Stimulated activated naive CD8-positive, alpha-beta T cell treated with anti-CD3 and anti-CD28 coated beads, Interleukin-15, Interleukin-2, amounts not matched to agents 100 U/mL and 50 U/mL, for 24 hours (primary cell): ENCODE measurements around the gene SIRPB2.

Source experiments
- ATAC-seq: fragments of 150-1000 bp; cut with Tn5 transposase; one replicate; pipeline ENCODE4 v1.10.0; 2021
- DNase-seq: peaks from one replicate; pipeline ENCODE4 v3.0.0; 2021

Gene SIRPB2

DNA sequence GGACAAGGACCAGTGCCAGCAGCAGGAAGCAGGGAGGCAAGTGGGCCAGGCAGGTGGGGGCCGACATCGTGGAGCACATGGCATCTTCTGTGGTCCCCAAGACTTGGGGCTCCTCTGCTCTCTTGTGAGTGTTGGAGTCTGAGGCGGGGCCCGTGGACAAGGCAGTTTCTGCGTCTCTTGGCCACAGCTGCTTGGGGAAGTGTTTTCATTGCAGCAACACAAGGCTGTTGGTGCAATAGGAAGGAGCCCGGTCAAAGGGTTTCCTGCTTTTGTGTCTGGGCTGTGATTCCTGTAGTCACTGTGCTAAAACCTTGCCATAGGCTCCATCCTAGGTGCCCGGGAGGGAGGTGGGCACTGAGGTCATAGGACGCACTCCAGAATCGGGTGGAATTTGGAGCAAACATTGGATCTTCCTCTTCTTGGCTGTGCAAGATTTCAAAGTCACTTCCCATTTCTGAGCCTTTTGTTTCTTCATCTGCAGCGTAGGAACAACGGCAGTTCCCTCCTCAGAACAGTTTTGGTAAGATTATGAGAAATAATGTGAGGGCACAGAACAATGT is at the start of gene SIRPB2:
Gene SIRPB2 (minus strand): TSS at position 140 of the 560 bp plus-strand sequence. CDS start 61 bp downstream, at position 79.
- ATAC-seq (no peak), DNase-seq (no peak)

DNA sequence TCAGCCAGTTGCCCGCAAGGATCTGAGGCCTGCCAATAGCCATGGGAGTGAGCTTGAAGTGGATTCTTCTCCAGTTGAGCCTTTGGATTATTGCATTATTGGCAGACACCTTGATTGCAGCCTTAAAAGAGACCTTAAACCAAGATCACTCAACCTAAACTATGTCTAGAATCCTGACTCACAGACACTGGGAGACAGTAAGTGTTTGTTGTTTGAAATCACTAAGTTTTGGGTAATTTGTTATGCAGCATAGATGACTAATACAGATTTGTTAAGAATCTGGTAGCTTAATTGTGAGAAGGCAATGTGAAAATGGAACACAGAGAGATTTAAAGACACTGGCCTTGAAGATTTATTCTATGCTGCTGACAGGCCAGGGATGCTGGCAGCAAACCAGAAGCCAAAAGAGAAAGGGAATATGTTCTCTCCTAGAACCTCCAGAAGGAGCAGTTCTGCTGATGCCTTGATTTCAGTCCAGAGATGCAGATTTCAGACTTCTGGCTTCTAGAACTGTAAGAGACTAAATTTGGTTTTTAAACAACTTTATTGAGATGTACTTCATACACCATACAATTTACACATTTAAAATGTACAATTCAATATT is 48.7 kb upstream of the SIRPB2 start:
- ATAC-seq (no peak), DNase-seq (no peak)

DNA sequence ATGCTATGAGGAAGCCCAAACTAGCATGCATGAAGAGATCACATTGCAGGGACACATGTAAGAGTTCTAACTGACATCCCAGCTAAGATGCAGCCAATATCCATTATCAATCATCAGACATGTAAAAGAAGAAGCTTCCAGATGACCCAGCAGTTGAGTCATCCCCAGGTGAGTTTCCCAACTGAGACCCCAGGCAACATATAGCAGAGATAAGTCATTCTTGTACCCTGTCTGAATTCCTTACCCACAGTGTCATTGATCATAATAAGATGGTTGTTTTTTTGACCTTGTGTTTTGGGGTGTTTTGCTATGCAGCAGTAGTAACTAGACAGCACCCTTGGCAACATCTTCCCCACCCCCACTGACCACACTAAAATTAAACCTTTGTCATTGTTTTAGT is 47.4 kb upstream of the SIRPB2 start:
- ATAC-seq (no peak), DNase-seq (no peak)

DNA sequence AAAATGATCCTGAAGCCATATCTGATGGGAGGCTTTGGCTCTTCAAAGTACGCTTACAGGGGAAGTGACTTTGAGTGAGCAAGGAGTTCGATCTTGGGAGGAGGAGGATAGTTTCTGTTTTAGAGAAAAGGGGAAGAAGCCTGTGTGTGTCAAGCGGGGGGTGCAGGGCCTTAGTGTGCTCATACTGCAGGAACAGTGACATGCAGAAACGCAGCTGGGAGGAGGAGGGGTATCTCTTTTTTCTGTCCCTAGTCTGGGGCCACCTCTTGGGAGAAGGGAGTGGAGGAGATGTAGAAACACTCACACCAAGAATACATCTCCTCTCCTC is 46.5 kb upstream of the SIRPB2 start:
- peak; percentile 32 for ATAC-seq
- DNase-seq = no peak

DNA sequence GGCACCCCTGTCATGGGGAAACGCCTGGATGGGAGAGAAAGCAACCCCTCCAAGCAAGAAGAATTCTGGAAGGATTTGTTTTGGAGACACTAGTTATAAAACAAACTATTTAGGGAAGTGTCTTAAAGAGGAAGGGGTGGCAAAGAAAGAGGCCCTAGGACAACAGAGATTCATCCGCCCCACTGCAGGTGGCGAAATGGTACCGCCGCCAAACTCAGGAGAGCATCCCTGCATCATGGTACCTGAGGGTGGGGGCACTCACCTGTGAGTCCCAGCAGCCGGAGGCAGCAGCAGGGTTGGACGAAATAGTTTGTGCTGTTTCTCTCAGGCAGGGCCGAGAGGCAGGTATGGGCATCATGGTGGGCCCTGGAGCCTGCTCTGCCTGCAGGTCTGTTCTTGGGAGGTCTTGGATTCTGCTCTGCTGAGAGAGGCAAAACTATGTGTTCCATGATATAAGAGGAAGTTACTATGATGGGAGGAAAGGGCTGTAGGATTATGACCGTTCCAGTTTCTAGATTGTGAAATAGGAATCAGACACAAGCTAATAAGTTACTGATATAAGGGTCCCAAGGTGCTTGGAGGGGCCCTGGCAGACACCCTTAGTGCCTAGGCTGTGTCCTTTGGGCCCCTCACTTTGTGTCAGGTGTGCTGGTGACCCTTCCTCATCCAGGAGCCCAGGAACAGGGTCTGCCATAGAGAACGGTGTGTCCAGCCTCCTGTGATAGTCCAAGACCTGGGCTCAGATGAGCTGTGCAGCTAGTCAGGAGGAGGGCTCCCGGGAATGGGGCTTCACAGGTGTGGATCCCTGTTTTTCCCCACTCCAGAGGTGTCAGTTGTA is 45.9 kb upstream of the SIRPB2 start:
- ATAC-seq = no peak
- DNase-seq = no peak

DNA sequence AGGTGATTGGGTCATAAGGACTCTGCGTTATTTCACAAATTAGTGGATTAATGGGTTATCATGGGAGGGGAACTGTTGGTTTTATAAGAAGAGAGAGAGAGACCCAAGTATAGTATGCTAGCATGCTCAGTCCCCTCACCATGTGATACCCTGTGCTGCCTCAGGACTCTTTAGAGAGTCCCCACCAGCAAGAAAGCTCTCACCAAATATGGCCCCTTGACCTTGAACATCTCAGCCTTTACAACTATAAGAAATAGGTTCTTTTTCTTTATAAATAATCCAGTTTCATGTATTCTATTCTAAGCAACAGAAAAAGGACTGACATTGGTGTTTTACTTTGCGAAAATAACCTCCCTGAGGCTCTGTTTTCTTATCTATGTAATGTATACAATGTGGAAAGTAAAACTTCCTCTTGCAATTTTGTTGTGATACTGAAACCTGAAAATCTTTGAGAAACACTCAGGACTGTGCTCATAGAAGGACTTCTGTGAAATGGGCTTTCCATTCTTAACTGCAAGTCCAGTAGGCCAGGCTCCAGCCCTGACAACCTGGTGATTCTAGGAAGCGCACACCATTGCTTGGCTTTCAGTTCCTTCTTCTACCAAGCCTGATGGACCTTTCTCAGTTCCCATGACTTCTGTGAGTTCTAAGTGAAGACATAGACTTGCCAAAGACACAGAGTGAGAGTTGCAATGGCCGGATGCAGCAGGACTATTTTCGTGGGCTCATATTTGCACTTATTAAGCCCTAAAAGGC is 44.4 kb upstream of the SIRPB2 start:
- DNase-seq (no peak), ATAC-seq (no peak)

DNA sequence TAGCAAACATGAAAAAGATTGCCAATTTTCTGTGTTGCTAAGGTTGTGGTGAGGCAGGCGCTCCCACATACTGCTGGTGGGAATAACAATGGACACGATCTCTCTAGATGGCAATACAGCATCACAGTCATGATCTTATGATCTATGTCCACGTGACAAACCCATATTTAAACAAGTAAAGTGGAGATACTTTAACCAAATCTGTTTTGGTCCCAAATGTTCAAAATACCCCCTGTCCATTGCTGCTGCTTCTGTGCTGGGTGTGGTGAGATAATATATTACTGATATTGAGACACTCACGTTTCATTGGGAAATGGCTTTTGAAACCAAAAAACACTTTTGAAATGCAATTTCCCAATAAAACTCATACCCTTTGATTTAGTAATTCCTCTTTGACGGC is 43.3 kb upstream of the SIRPB2 start:
- ATAC-seq = no peak

DNA sequence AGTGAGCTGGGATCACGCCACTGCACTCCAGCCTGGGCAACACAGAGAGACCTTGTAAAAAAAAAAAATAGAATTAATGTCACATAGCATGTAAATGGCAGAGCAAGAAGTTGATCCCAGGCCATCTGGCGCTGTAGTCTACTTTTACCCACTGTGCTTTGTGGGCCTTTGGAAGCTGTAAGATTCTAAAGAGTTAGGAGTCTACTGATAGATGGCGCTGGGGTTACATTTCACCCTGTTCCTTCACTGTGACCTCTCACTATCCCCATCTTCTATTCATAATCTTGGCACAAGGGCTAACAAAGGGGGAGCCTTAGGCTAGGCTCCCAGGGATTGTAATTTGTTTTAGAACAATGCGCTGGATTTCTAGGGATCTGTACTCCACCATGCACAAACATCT is 41.8 kb upstream of the SIRPB2 start:
- ATAC-seq = no peak
- no peak for DNase-seq

More for the DNA sequence above, 43.3 kb upstream of the SIRPB2 start:
- no peak for DNase-seq

DNA sequence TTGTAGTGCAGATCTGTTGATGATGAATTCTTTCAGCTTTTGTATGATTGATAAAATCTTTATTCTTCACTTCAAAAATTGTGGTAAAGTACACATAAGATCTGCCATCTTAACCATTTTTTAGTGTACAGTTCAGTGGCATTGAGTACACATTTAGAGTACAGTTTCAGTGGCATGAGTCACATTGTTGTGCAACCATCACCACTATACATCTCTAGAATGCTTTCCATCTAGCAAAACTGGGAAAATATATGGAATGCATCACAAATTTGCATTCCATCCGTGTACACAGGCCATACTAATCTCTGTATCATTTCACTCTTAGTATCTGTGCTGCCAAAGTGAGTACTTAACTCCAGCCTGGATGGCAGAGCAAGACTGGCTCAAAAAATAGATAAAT is 37.6 kb upstream of the SIRPB2 start:
- ATAC-seq (no peak), DNase-seq (no peak)

DNA sequence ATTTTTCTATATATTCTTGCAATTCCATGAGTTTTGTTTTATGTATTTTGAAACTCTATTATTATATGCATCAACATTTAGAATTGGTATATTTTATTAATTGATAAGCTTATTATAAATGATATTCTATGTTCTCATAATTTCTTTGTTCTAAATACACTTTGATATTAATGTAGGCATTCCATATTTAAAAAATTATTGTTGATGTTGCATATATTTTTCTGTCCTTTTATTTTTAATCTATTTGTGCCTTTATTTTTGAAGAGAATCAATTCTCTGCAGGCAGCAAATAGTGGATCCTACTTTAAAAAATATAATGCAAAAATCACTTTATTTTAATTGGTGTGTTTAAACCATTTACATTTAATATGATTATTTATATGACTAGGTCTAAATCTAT is 36.7 kb upstream of the SIRPB2 start:
- DNase-seq (no peak), ATAC-seq (no peak)

DNA sequence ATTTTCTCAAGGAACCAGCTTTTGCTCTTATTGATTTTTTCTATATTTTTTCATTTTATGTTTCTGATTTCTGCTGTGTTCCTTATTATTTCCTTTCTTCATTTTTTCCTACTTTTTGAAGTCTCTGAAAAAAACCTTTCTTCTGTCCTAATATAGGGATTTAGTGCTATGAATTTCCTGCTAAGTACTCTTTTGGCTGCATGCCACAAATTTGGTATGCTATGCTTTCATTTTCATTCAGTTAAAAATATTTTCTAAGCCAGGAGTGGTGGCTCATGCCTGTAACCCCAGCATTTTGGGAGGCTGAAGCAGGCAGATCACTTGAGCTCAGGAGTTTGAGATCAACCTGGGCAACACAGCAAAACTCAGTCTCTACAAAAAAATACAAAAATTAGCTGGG is 35.7 kb upstream of the SIRPB2 start:
- DNase-seq (no peak), ATAC-seq (no peak)

DNA sequence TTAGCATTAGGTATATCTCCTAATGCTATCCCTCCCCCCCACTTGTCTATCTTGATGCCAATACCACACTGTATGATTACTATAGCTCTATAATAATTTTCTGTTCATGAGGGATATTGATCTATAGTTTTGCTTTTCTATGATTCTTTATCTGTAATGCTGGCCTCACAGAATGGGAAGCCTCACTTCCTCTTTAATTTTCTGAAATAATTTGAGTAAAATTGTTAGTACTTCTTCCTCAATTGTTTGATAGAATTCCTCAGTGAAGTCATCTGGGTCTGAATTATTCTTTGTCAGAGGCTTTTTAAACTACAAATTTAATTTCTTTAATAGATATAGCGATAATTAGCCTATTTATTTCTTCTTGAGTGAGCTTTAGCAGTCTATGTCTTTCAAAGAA is 35.1 kb upstream of the SIRPB2 start:
- DNase-seq (no peak), ATAC-seq (no peak)

DNA sequence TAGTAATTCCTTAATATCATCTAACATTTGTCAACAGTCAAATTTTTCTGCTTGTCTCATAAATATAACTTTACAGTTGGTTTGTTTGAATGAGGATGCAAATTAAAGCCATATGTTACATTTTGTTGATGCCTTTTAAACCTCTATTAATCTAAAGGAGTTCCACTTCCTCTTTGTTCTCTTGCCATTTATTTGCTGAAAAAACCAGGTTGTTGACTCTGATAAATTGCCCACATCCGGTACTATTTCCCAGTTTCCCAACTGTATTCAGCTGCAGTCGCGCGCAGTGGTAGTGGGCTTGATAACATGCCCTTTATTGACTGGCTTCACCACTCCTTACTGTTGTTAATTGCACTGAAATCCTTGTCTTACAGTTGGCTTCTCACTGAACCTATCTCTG is 32.8 kb upstream of the SIRPB2 start:
- no peak for ATAC-seq

DNA sequence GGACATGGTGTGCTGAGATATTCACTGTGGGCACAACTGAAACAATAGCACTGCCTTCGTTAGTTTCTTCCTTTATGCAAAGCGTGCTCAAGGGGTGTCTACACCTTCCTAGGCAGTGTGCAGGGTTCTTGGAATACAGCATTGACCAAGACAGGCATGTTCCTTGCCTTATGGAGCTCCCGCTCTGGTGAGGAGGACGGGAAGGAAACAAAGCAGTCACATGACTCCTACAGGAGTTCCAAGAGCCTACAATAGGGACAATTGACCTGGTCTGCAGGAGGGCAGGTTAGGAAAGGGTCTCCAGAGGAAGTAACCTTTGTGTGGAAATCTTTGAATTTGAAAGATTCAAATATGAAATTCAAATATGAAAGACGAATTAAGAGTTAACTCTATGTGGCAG is 25.8 kb upstream of the SIRPB2 start:
- DNase-seq = no peak
- no peak for ATAC-seq

More for the DNA sequence above, 32.8 kb upstream of the SIRPB2 start:
- no peak for DNase-seq

DNA sequence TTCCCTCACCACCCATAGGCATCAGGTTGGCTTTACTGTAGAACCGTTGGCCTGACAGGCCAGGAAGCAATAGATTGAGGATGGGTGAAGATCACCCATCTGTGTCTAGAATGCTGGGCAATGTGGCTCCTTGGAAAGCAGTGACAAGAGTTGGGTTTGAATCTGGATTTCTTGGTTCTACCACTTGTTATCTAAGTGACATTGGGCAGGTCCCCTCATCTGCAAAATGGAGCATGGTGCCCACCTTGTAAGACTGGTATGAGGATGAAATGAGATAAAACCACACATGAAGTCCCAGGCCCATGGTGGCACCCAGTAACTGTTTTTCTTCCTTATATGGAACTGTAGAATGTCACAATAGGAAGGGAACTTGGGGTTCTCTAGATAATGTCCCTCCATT is 22.6 kb upstream of the SIRPB2 start:
- DNase-seq (no peak), ATAC-seq (no peak)

DNA sequence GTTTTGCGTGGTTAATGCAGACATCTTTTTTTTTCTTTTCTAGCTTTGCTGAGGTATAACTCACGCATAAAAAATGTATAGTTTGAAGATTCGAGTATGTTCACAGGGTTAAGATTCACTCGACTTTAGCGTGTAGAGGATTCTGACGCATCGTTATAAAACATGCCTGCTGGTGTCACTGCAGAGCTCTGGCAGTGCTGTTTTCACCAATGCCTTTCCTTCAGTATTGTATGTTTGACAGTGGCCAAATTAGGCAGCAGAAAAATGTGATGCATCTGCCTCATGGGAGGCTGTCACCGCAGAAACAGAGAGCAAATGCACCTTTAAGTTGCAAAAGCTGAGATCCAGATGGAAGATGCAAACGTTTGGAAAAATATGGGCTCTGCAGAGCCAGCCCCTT is 18.0 kb upstream of the SIRPB2 start:
- ATAC-seq (peak; percentile 52), DNase-seq (no peak)

DNA sequence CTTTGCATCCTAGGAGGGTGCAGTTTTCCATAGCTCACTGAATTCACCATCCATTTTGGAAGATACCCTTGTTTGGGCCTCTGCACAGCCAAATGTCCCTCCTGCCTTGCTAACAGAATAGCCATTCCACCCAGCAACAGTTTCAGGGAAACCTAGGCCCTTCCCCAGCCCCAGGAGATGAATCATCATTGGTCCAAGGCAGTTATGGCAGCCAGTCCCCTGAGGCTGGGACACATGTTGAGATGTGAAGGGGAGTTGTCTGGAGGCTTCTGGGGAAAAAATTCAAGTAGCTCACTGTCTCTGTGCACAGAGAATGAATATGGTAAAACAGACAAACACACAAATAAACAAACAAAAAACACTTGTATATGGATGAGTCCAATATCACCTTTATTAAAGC is 17.4 kb upstream of the SIRPB2 start:
- ATAC-seq (no peak), DNase-seq (no peak)

DNA sequence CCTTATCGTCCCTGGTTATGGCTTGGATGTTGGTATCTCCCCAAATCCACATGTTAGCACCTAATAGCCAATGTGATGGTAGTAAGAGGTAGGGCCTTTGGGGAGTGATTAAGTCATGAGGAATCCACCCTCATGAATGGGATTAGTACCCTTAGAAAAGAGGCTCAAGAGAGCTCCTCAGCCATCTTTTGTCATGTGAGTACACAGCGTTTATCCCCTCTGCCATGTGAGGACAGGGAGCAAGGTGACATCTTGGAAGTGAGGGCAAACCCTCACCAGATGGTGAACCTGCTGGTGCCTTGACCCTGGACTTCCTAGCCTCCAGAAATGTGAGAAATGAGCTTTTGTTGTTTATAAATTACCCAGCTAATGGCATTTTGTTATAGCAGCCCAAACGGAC is 16.1 kb upstream of the SIRPB2 start:
- no peak for ATAC-seq

DNA sequence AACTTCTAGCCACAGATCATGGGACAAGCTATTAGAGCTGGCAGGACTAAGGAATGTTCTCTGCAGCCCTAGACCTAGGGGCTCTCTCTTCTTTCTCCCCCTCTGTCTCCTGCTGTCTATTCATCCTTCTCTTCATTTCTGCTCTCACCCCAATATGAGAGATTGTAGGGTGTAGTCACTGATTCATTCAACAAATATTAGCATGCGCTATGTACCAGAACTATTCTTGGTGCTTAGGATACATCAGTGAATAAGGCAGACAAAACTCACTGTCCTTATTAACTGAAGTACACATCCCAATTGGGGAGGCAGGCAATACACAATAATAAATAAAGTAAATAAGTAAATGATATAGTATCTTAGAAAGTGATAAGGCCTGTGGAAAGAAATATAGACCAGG is 14.7 kb upstream of the SIRPB2 start:
- ATAC-seq = no peak
- DNase-seq = no peak

More for the DNA sequence above, 16.1 kb upstream of the SIRPB2 start:
- DNase-seq = no peak

DNA sequence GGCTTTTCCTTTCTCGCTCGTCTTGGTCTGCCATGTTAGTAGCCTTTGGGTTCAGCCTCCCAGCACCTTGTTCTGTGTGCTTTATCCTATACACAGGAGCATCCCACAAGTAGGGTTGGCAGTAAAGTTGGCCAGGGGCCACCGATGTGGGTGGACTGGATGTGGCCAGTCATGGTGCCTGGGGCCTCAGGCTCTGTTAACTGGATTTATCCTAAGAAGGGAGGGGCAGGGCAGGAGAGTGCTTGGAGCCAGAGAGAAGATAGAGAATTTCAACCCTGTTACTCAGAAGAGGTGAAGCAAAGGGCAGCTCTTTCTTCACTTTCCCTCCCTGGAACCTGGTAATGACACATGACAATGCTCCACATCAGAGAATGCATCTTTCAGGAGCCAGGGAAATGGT is 14.1 kb upstream of the SIRPB2 start:
- ATAC-seq (no peak), DNase-seq (no peak)

DNA sequence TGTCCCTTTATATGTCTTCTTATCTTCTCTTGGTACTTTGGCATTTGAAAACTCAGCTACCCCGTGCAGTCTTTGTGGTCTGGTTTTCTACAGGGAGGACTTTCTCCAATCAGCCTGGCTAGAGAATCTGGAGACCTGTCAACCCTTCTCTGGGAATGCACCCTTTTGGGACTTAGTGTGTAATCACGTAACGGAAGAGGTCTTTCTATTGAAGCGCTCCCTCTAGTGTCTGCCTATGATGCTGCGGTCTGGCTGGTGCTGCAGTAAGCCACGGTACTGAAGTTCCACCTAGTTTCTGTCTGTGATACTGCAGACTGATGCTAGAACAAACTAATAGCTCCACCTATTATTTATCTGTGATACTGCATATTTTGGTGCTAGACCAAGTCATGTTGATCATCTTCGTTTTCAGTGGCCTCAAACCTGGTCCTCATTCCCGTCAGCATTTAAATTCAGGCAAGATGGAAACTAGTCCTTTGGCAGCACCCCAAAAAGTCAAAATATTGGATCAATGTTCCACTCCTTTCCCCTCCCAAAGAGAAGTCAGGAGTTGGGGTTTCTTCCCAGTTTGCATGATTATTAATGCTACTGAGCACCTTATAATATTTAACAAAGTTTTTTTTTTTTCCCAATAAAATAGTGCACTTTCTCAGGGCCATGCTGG is 12.5 kb upstream of the SIRPB2 start:
- peak; percentile 98 for ATAC-seq
- peak; percentile 73 for DNase-seq

DNA sequence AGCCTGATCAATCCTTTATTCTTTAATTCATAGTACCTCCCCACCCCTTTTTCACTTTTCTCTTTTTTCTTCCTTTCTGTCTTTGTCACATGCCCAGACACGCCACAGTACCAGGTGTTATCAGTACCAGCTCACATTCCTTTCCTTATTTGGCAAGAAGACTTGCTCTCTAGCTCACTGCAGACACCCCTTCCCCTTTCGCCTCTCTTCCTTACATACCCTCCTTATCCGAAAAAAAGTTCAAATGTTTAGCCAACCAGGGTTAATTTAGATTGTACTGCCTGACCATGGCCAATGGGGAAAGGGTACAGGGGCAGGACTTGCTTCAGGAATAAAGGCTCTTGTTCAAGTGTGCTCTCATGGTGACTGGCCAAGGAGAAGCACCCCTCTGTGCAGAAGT is 9.3 kb upstream of the SIRPB2 start:
- DNase-seq = no peak
- ATAC-seq = no peak
